LNCaP clone FGC (cell line): Measurements from ENCODE around the gene PABPC1L2A.
"Not testable (repeated sequence)": the region's sequence is repeated elsewhere in the genome, so short reads cannot be mapped to it uniquely, and the experiment has no call there.

ENCODE experiments used
- DNase-seq: peaks from one replicate; pipeline ENCODE4 v3.0.0-alpha.2; 2011; ENCODE audit warnings: low read depth
- H3K4me3 ChIP-seq: 2 replicates; pipeline ENCODE4 v1.5.1; 2011; ENCODE audit warnings: mild to moderate bottlenecking, low read depth, low read length, control low read depth
- CTCF ChIP-seq: IDR thresholded peaks from 2 replicates; pipeline ENCODE4 v1.5.1; 2012; ENCODE audit warnings: mild to moderate bottlenecking; ENCODE audit not compliant: control insufficient read depth, insufficient read depth; ENCODE audit errors: extremely low read depth

Gene PABPC1L2A

GRCh38 chrX:73068467-73069364 is 10.6 kb downstream of the PABPC1L2A start:
- DNase-seq, result no peak
- no peak for TF ChIP-seq CTCF
- H3K4me3 ChIP-seq, result no peak overlapping the region

GRCh38 chrX:73067761-73068466 is 11.4 kb downstream of the PABPC1L2A start:
- not testable (repeated sequence) for DNase-seq, H3K4me3 ChIP-seq

GRCh38 chrX:73028876-73029275 is 50.4 kb downstream of the PABPC1L2A start:
- TF ChIP-seq CTCF, result no peak
- DNase-seq, result no peak
- no peak overlapping the region for H3K4me3 ChIP-seq
